ENCODE results near the gene C19orf81.

Gene C19orf81

DNA sequence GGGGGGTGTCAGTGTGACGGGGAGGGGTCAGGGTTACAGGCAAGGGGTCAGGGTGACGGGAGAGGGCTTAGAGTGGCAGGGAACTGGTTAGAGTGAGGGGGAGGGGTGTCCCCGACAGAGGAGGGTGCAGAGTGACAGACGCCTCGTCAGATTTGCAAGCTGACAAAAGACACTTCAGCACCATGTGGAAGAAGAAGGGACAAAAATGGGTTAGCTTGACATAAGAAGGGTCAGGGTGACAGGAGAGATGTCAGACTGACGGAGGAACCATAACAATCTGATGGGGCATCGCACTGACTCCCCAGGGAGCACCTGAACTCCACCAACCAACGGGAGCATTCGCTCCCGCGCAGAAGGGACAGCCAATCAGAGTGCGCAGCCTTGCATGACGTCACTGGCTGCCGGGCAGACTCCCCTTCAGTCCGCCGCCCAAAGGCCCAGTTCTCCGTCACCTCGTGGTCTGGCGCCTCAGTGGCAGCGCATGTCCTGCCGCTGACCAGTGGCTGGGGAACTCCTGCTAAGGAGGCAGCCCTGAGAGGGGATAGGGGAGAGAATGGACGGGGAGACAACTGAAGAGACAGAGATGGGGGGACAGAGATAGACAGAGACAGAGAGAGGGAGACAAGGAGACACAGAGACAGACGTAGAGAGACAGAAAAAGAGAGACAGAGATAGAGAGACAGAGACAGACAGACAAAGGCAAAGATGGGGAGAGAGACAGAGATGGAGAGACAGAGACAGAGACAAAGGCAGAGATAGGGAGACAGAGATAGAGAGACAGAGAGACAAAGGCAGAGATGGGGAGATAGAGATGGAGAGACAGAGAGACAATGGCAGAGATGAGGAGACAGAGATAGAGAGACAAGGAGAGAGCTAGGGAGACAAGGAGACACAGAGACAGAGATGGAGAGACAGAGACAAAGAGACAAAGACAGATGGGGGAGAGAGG lies 30.2 kb downstream of the C19orf81 start:
- DNase-seq (ENCODE audit: low read depth in 2 of 2), result peak; percentile 68 to 80

DNA sequence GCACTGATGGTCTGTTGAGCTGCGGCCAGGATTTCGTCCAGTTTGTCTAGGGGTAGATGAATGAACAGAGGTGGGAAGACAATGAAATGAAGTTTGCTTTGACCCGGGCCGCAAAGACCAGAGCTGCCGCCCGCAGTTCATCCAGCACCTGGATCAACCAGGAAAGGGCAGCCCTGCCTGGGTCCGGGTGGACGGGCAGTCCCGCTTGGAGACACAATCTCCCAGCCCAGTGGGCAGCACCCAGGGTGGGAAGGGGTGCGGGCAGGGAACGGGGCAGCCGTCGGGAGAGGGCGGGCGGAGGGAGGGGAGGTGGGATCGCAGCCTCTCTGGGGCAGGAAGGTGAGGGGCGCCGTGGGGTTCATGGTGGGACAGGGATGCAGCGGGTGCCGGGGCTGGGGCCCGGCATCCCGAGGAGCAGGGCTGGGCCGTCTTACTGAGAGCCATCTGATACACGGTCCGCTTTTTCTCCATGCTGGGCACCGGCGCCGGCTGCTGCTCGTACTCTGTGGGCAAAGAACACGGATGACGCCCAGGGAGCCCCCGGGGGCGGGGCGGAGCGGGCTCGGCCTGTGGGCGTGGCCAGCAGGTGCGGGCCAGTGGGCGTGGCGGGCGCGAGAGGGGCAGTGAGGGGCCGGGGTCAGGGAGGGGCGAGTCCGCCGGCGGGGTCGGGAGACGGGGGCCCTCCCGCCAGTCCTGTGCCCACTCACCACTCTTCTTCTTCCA lies 37.2 kb downstream of the C19orf81 start:
- no peak for DNase-seq (ENCODE audit: low read depth in 2 of 2)

DNA sequence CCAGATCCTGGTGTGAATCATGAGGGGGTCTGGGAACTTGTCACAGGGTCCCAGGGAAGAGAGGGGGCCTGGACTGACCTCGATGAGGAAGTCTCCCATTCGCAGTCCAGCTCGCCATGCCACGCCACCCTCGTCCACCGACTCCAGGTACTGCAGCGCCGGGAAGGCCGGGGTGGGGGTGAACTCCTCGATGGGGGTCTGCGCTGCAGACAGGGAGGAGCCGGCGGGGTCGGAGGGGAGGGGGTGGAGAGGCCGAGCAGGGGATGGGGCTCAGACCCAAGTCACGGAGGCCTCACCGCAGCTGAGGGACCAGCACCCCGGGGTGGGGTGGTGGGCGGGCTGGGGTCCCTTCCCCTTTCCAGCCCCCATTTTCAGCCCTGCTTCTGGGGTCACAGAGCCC lies 39.5 kb downstream of the C19orf81 start:
- no peak for DNase-seq (ENCODE audit: low read depth in 2 of 2)

DNA sequence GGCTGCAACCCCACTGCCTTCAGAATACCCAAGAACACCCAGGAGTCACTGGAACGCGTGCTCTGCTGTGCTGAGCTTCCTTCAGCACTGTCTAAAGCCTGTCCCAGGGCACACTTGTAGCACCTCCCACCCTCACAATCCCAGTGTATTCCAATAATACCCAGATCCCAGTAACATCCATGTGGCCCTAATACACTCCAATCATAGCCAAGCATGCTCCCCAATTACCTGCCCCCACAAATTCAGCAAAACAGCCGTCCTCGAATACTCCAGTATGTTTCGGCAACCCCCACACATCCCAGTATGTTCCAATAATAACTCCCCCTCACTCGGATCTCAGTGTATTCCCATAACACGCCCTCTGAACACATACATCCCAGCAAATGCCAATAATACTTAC lies 41.2 kb downstream of the C19orf81 start:
- no peak for DNase-seq (ENCODE audit: low read depth in 2 of 2)

DNA sequence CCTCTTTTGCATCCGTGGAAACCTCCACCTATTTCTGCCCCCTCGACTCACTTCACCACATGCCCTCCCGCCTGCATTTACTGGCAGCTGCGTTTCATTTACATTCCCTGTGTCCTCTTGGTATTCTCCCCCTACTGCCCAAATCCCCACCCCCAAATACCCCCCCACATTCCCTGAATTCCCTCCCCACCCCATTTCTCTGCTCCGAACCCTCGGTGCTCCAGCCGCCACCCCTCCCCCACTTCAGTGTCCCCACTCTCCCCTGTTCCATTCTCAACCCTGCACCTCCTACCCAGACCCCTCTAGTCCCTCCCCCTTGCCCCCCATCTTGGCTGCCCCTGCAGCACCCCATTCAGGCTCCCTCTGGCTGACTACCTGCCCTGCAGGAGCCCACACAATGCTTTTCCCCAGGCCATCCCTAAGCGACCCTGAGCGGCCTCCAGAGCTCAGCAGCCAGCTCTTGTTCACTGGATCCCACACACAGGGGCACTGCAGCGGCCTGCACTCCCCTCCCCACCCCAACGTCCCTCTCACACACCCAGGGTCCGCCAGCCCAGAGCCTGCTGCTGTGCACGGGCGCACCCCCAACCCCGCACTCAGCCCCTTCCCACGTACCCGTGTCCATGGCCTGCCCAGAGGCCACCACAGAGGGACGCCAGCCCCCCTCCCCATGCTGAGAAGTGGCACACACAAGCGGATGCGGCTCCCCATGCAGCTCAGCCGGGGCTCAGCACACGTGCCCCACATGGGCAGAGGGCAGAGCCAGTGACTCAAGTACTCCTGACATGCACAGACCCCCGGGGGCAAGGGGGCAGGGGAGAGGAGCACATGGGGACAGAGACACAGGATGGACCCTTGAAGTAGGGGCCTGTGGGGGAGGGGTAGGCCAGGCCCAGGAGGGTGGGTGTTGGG lies 44.1 kb downstream of the C19orf81 start:
- no peak for DNase-seq (ENCODE audit: low read depth in 2 of 2)

DNA sequence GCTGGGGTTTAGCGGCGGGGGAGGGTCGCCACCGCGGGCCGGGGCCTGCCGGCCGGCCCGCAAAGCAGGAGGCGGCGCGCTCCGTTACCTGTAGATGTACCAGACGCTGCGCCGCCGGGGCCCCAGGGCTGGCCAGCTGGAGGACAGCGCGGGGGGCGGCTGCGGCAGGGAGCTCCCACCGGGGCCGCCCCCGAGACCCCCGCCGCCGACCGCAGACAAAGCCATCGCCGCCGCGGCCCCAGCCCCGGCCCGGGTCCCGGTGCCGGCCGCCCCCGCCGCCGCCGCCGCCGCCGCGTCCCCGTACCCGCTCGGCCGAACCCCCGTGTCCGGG lies 45.5 kb downstream of the C19orf81 start:
- DNase-seq (ENCODE audit: low read depth in 2 of 2), result no peak

DNA sequence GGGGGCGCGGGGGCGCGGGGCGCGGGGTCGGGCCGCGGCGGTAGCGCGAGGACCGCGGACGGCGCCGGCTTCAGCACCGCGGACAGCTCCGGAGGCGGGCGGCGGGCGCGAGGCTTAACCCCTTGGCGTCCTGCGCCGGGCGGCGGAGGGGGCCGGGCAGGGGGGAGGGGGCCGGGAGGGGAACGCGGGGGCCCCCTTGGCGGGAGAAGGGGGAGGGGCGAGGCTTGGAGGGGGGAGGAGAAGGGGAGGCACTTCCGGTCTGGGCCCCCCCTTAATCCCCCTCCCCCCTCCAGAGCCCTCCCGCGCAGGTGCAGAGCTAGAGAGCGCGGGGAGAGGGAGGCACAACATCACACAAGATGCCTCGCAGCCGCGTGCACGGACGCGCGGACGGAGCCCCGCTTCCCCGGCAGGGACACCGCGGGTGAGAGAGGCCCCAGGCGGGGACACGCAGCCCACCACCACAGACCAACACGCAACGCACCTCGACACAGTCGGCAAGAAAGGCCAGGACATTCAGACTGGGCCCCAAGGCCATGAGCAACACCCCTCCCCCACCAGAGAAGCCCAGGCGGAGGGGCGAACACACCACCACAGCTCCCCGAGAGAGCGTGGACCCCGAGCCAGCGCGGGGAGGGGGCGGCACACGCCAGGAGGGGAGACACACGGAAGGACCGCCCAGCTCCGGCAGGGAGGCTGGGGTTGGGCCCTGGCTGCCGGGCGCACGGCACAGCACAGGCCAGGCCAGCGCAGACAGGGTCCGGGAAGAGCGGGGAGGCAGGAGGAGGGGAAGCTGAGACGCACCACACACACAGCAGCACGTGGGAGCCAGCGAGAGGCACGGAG lies 46.2 kb downstream of the C19orf81 start:
- peak in 1 of 2 donors; percentile 22 for DNase-seq (ENCODE audit: low read depth in 2 of 2)

DNA sequence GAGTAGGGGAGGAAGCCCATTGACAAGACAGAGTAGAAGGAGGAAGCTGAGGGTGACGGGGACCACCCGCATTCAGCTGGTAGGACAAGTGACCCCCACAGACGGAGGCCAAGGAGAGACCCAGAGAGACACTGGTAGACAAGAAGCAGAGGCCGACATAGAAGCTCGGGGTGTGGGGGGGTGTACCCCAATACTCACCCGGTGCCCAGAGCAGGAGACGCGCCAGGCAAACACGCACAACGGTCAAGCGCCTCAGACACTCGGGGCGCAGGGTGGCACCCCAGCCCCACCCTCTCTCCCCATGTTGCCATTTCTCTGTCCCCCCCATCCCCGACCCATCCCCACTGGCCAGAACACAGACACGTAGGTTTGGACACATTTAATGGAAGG lies 46.8 kb downstream of the C19orf81 start:
- no peak for DNase-seq (ENCODE audit: low read depth in 2 of 2)

DNA sequence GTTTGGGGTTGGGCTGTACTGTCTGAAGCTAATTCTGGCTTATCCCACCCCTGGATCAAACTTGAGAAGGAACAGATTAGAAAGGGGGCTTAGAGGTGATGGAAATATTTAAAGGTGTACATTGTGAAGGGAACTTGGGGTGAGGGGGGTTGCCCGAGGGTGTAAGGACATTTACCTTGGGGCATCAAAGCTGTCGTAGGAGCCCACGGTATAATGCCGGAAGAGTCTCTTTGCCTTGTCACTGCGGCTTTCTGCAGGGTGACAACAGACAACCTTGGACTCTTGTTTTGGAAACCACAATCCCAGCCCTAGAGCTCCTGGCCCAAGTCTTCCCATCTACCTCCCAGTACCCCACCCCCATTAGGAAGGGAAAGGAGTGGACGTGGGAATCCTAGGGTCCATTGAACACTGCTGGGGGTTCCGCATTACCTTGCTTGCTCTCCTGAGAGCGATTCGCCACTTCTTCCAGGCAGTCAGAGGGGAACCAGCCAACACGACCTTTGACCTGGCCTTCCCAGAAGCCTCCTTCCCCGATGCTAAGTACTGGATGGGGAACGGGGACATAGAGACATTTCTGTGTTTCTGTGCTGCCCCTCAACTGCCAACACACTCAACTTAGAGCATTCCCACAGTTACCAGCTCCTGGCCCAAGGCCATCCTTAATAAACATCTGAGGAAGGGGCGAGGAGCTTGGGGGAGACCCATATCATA lies 48.3 kb downstream of the C19orf81 start:
- no peak for DNase-seq (ENCODE audit: low read depth in 2 of 2)

DNA sequence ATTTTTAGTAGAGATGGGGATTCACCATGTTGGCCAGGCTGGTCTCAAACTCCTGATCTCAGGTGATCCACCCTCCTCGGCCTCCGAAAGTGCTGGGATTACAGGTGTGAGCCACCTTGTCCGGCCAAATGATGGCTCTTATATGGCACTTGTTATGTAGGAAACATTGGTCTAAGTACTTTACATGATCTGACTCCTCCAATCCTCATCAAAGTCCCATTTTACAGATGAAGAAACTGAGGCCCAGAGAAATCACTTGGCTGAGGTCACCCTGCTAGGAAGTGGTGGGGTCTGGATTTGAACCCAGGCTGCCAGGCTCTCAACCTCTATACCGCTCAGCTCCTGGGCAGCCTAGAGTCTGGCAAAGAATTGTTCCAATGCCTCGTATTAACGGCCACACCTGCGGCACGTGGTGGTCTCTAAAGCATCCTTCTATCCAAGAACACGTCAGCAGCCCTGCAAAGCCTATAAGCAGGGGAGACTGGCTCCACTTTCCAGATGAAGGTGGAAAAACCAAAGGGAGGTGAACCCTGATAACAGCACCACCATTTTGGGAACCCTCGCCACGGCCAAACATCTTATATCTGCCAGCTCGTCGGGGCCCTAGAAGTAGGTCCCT lies 52.2 kb downstream of the C19orf81 start:
- no peak for DNase-seq (ENCODE audit: low read depth in 2 of 2)

DNA sequence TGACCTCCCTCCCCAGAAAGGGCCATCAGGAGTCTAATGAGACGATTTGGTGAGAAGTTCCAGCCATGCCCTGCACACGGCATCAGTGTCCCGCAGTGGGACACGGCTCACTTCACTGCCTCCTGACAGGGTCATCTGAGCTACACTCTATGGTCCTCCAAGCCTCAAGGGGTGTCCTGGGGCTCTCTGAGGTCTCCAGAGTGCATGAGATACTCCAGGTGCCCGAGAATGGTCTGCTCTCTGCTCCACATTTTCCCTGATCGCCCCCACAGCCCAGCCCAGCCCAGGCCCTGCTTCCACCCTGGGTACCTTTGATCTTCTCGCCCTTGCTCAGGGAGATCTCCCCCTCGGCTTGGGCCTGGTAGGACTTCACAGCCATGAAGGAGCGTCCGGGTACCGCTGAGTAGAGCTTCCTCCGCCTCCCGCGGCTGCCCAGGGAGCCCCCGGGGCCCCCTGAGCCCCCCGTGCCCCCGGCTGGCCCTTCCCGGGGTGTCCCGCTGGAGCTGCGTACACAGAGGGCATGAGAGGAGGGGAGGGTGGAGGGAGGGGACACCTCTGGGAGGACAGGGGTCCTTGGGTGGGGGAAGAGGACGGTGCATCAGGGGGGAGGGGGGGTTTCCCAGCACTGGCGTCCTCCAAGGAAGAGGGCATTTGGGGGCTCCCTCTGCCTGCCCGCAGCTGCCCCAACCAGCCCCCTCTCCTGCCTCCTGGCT lies 53.1 kb downstream of the C19orf81 start:
- DNase-seq (ENCODE audit: low read depth in 2 of 2), result no peak

DNA sequence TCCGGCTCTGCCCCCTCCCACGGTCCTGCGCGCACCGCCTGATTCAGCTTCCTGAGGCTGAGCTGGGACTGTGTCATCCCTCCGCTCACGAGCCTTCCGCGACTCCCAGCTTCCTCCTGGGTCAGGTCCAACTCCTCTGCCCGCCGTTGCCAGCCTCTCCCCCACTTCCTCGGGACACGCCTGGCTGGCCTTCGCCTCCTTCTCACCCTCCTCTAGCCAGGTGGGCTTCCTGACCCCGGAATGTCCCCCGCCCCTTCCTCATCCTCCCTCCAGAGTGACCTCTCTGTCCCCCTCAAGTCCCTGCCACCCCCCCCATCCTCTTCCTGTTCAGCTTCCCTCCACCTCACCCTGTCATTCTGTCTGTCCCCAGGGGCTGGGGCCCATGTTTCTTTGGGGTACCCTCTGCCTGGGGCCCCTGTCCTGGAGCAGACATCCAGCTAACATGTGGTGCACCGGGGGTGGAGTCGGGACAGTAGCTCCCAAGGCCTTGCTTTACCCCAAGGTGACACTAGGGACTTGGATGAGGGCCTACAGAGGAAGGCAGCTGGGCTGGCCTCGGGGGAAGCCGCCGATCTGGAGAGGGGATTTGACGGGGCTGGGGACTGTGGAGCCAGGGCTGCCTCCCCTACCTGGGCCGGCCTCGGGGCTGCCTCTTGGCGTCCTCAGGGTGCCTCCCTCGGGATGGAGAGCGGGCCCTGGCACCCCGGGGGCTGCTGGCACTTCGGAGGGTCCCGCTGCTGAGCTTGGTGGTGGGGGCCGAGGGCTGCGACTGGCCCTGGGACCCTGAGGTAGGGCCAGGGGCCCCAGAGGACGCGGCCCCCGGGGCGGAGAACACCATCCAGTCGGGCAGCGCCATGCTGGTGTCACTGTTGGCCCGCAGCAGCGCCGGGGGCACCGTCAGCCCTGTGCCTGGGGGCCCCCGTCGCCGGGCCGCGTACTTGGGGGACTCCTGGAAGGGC lies 53.9 kb downstream of the C19orf81 start:
- no peak for DNase-seq (ENCODE audit: low read depth in 2 of 2)

DNA sequence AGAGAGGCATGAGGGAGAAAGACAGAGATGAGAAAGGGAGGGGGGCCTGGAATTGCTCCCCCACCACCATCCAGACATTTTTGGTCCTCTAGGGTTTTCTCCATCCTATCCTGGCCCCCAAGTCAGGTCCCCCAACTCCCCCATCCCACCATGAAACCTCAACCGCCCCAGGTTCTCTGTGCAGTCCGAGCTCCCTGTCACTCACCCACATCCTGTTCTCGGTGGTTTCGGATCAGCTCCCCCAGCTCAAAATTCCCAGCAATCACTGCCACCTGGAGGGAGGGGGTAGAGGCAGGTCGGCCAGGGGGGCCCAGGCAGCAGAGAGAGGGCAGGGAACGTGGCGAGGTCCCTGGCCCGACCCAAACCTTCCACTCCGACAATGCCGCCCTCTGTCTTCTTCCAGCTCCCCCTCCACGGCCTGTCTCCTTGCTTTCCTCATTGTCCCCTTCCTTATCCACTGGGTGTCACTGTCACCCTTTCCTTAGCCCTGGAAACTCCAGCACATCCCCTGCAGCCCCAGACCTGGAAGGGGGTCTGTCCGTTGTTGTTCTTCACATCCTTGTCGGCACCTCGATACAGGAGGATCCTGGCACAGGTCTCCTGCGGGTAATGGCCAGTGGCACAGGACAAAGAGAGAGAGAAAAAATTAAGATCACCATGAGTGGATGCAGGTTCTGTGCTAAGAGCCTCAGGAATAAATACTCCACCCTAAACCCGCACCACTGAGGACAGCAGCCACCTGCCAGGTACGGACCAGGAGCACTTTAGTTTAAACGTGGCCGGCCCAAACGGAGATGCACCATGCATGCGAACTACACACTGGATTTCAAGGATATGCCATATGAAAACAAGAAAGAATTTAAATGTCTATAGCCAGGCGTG lies 54.9 kb downstream of the C19orf81 start:
- no peak for DNase-seq (ENCODE audit: low read depth in 2 of 2)

DNA sequence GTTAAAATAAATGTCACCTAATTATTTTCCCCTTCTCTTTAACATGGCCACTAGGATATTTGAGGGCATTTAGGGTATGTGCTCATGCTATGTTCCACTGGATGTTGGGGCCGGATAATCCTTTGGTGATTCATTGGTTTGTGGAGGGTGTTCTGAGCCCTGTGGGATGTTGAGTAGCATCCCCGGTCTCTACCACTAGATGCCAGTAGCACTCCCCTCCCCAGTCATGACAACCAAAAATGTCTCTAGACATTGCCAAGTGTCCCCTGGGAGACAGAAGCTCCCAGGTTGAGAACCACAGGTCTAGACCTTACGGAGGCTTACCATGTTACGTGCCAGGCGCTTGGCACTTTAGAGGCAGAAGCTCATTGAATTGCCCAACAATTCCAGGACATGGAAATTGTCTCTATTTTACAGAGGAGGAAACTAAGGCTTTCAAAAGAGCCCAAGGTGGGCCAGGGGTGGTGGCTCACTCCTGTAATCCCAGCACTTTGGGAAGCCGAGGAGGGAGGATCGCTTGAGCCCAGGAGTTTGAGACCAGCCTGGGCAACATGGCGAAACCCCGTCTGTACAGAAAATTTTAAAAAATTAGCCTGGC lies 56.3 kb downstream of the C19orf81 start:
- peak in 1 of 2 donors; percentile 11 for DNase-seq (ENCODE audit: low read depth in 2 of 2)

DNA sequence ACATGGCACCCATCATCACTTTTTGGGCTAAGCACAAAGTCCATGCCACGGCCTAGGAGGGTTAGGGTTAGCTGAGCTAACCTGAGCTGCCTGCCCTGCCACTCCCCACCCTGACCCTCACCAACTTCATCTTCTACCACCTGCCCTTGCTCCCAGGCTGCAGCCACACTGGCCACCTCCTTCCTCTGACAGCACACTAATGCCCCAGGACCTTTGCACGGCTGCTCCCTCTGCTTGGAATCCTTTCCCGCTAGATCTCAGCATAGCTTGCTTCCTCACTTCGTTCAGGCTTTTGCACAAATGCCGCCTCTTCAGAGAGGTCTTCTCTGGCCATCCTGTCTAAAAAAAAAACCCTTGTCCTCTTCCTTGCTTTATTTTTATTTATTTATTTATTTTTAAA lies 57.1 kb downstream of the C19orf81 start:
- DNase-seq (ENCODE audit: low read depth in 2 of 2), result no peak

DNA sequence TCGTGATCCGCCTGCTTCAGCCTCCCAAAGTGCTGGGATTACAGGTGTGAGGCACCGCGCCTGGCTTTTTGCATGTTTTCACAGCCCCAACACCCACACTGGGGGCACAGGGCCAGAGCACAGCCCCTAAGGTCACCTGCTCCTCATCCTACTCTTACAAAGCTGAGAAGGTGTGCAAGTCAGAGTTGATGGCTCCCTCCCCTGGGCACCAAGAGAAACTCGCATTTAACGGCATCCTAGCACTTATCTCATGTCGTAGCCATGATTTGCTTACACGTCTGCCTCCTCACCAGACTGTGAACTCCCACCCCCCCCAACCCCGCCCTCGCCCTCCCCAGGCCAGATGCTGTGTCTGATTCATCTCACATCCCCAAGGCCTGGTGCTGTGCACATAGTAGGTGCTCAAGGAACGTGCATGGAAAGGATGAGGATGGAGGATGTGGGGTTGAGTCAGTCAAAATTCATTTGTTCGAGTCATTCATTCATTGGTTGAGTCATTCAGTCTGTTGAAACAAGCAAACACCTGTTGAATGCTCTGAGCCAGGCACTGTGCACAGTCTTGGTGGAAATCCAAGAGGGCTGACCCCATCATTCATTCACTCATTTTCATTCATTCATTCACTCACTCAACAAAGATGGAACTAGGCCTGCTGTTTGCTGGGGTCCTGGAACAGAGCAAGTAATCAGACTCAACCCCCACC lies 59.1 kb downstream of the C19orf81 start:
- no peak for DNase-seq (ENCODE audit: low read depth in 2 of 2)

Measured in stimulated activated CD4-positive, alpha-beta T cell treated with anti-CD3 and anti-CD28 coated beads, Interleukin-4, amount 100 ng/mL, for 48 hours (primary cell).